C4-2B (cell line): ENCODE measurements around the gene HSD17B4.

Experiments used
- H3K27ac ChIP-seq: fragments of 450-650 bp; 2 replicates; pipeline ENCODE4 v1.5.1; 2017
- ZFX ChIP-seq: fragments of 450-650 bp; IDR thresholded peaks from 2 replicates; pipeline ENCODE4 v1.6.1; 2017
- TF ChIP-seq, protein P1 (sequence below): fragments of 450-650 bp; conservative IDR thresholded peaks from 2 replicates; pipeline ENCODE4 v1.5.1; 2017; ENCODE audit warnings: mild to moderate bottlenecking

The HSD17B4 gene

GRCh38 chr5:119527351-119527750 is 75.1 kb downstream of the HSD17B4 start:
- TF ChIP-seq, protein P1, sequence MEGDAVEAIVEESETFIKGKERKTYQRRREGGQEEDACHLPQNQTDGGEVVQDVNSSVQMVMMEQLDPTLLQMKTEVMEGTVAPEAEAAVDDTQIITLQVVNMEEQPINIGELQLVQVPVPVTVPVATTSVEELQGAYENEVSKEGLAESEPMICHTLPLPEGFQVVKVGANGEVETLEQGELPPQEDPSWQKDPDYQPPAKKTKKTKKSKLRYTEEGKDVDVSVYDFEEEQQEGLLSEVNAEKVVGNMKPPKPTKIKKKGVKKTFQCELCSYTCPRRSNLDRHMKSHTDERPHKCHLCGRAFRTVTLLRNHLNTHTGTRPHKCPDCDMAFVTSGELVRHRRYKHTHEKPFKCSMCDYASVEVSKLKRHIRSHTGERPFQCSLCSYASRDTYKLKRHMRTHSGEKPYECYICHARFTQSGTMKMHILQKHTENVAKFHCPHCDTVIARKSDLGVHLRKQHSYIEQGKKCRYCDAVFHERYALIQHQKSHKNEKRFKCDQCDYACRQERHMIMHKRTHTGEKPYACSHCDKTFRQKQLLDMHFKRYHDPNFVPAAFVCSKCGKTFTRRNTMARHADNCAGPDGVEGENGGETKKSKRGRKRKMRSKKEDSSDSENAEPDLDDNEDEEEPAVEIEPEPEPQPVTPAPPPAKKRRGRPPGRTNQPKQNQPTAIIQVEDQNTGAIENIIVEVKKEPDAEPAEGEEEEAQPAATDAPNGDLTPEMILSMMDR = no peak
- TF ChIP-seq ZFX = no peak
- no peak overlapping the region for H3K27ac ChIP-seq

GRCh38 chr5:119529811-119530210 is 77.5 kb downstream of the HSD17B4 start:
- no peak overlapping the region for H3K27ac ChIP-seq
- TF ChIP-seq, protein P1 = no peak
- TF ChIP-seq ZFX = no peak

- TF ChIP-seq, protein P1 = no peak
- TF ChIP-seq ZFX = no peak
- no peak overlapping the region for H3K27ac ChIP-seq
Measured at GRCh38 chr5:119532637-119533036, 80.3 kb downstream of the HSD17B4 start.

- H3K27ac ChIP-seq = no peak overlapping the region
- no peak for TF ChIP-seq ZFX
- TF ChIP-seq, protein P1 = no peak
Measured at GRCh38 chr5:119537704-119538103, 85.4 kb downstream of the HSD17B4 start.

GRCh38 chr5:119541716-119542115 is 89.4 kb downstream of the HSD17B4 start:
- no peak overlapping the region for H3K27ac ChIP-seq
- TF ChIP-seq, protein P1 = no peak
- TF ChIP-seq ZFX = no peak

GRCh38 chr5:119551819-119552218 is 99.5 kb downstream of the HSD17B4 start:
- TF ChIP-seq, protein P1 = no peak
- no peak for TF ChIP-seq ZFX
- no peak overlapping the region for H3K27ac ChIP-seq

DNA sequence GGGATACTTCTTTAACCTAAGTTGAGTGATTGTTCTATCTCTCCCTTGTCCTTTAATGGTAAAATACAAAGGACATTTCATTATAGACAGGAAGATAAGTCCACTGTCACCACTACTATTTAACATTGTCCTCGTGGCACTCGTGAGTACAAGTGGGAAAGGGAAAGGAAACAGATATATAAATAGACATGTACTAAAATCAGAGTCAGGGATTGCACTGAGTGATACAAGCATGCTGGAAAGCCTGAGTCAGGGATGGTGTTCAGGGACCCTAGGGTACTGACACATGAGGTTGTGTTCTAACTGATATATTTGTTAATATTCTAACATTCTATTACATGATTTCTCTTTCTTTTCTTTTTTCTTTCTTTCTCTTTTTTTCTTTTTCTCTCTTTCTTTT is 102.3 kb downstream of the HSD17B4 start:
- TF ChIP-seq, protein P1 = no peak
- no peak for TF ChIP-seq ZFX
- no peak overlapping the region for H3K27ac ChIP-seq
